Trophoblast cell (in vitro differentiated cells and primary cell): ENCODE data around the gene KCNAB1.
A peak's percentile ranks its signal among the peaks of the same experiment; 100 is the strongest.

Experiments used
- DNase-seq, 2 donors: peaks; one replicate each; pipeline ENCODE4 v3.0.0-alpha.2; 2016
- H2AFZ ChIP-seq: 2 replicates; pipeline ENCODE4 v1.6.1; 2013; ENCODE audit warnings: low read length, moderate library complexity, mild to moderate bottlenecking; ENCODE audit not compliant: insufficient read depth, poor library complexity
- H2AK5ac ChIP-seq: 2 replicates; pipeline ENCODE4 v1.6.1; 2013; ENCODE audit warnings: mild to moderate bottlenecking, low read length
- H2BK120ac ChIP-seq: 2 replicates; pipeline ENCODE4 v1.6.1; 2013; ENCODE audit warnings: low read length, mild to moderate bottlenecking, moderate library complexity; ENCODE audit not compliant: insufficient read depth, poor library complexity
- H2BK12ac ChIP-seq: 2 replicates; pipeline ENCODE4 v1.6.1; 2013; ENCODE audit warnings: mild to moderate bottlenecking, low read length, moderate library complexity
- H2BK5ac ChIP-seq: 2 replicates; pipeline ENCODE4 v1.6.1; 2013; ENCODE audit warnings: low read length, low read depth, moderate library complexity, mild to moderate bottlenecking; ENCODE audit not compliant: poor library complexity
- H3K14ac ChIP-seq: 2 replicates; pipeline ENCODE4 v1.6.1; 2013; ENCODE audit warnings: mild to moderate bottlenecking, low read length
- H3K18ac ChIP-seq: 2 replicates; pipeline ENCODE4 v1.6.1; 2013; ENCODE audit warnings: mild to moderate bottlenecking, low read length
- H3K23ac ChIP-seq: 2 replicates; pipeline ENCODE4 v1.6.1; 2013; ENCODE audit warnings: low read length
- H3K27ac ChIP-seq: 2 replicates; pipeline ENCODE4 v1.5.1; 2013; ENCODE audit warnings: low read depth, mild to moderate bottlenecking, inconsistent platforms, low read length, moderate library complexity
- H3K27me3 ChIP-seq: 2 replicates; pipeline ENCODE4 v1.6.1; 2013; ENCODE audit warnings: inconsistent platforms, mild to moderate bottlenecking, low read length, moderate library complexity; ENCODE audit not compliant: insufficient read depth
- H3K36me3 ChIP-seq, 2 experiments: 1 replicate in 1 of 2; 2 replicates in 1 of 2; pipeline ENCODE4 v1.6.1; 2013; ENCODE audit warnings: low read length in 2 of 2, mild to moderate bottlenecking in 2 of 2, moderate library complexity in 1 of 2; ENCODE audit not compliant: insufficient read depth in 2 of 2, control insufficient read depth in 1 of 2
- H3K4ac ChIP-seq: 2 replicates; pipeline ENCODE4 v1.6.1; 2013; ENCODE audit warnings: low read depth, mild to moderate bottlenecking, low read length, moderate library complexity
- H3K4me1 ChIP-seq, 2 experiments: 1 replicate in 1 of 2; 2 replicates in 1 of 2; pipeline ENCODE4 v1.6.1; 2013; ENCODE audit warnings: low read length in 2 of 2, mild to moderate bottlenecking in 2 of 2, moderate library complexity in 1 of 2; ENCODE audit not compliant: insufficient read depth in 2 of 2, control insufficient read depth in 1 of 2
- H3K4me2 ChIP-seq: 2 replicates; pipeline ENCODE4 v1.6.1; 2013; ENCODE audit warnings: inconsistent platforms, mild to moderate bottlenecking, low read length, moderate library complexity
- H3K4me3 ChIP-seq: 2 replicates; pipeline ENCODE4 v1.5.1; 2013; ENCODE audit warnings: mild to moderate bottlenecking, low read depth, low read length, inconsistent platforms
- H3K79me1 ChIP-seq: one replicate; pipeline ENCODE4 v1.6.1; 2013; ENCODE audit warnings: low read length
- H3K79me2 ChIP-seq: 2 replicates; pipeline ENCODE4 v1.6.1; 2013; ENCODE audit warnings: low read length, mild to moderate bottlenecking; ENCODE audit not compliant: control insufficient read depth, insufficient read depth, poor library complexity
- H3K9ac ChIP-seq: 2 replicates; pipeline ENCODE4 v1.6.1; 2013; ENCODE audit warnings: mild to moderate bottlenecking, low read length
- H3K9me3 ChIP-seq: 2 replicates; pipeline ENCODE4 v1.6.1; 2013; ENCODE audit warnings: low read depth, mild to moderate bottlenecking, control low read depth, inconsistent platforms, low read length; ENCODE audit not compliant: insufficient read depth
- H4K12ac ChIP-seq: 2 replicates; pipeline ENCODE4 v1.6.1; 2013; ENCODE audit warnings: low read depth, mild to moderate bottlenecking, low read length, moderate library complexity
- H4K8ac ChIP-seq: 2 replicates; pipeline ENCODE4 v1.6.1; 2013; ENCODE audit warnings: low read depth, mild to moderate bottlenecking, low read length, moderate library complexity
- H4K91ac ChIP-seq: one replicate; pipeline ENCODE4 v1.6.1; 2013; ENCODE audit warnings: low read depth, mild to moderate bottlenecking, low read length, moderate library complexity
- WGBS: extraction: QIAGEN DNeasy Blood & Tissue Kit; methylation state at CpG from one replicate; pipeline ENCODE4 v1.1.7; 2013; ENCODE audit warnings: missing lambda C conversion rate; ENCODE audit not compliant: insufficient read length, insufficient coverage; ENCODE audit errors: extremely low coverage; 5-methylcytosine and 5-hydroxymethylcytosine counted together

KCNAB1 gene

GRCh38 chr3:156311930-156312329 is 191.6 kb downstream of the KCNAB1 start:
- Histone ChIP-seq H3K23ac (no peak overlapping the region), H4K8ac (no peak overlapping the region), H3K4ac (no peak overlapping the region), H2BK5ac (no peak overlapping the region), H3K4me3 (no peak overlapping the region), H3K27me3 (no peaks in the 10 kb centered on the region), H3K9ac (no peak overlapping the region), H3K18ac (no peak overlapping the region), H3K27ac (no peak overlapping the region), H4K91ac (no peak overlapping the region), H3K79me2 (no peaks in the 10 kb centered on the region), H3K9me3 (no peaks in the 10 kb centered on the region), H2AFZ (no peak overlapping the region), H3K36me3 (no peaks in the 10 kb centered on the region), H3K4me2 (no peak overlapping the region), H3K4me1 (no peaks in the 10 kb centered on the region), H2BK12ac (no peak overlapping the region), H2BK120ac (no peak overlapping the region), H3K14ac (no peak overlapping the region), H4K12ac (no peak overlapping the region), H3K79me1 (no peaks in the 10 kb centered on the region), H2AK5ac (no peak overlapping the region)
- no peak for DNase-seq
- no CpG with 5 or more reads among the region's 5 CpGs for WGBS

- Histone ChIP-seq H3K4me2 (no peak overlapping the region), H3K4ac (no peak overlapping the region), H3K9me3 (no peaks in the 10 kb centered on the region), H3K36me3 (no peaks in the 10 kb centered on the region), H3K27ac (no peak overlapping the region), H3K4me1 (no peaks in the 10 kb centered on the region), H3K14ac (no peak overlapping the region), H4K8ac (no peak overlapping the region), H2AFZ (no peak overlapping the region), H4K91ac (no peak overlapping the region), H2BK12ac (no peak overlapping the region), H3K9ac (no peak overlapping the region), H2AK5ac (no peak overlapping the region), H2BK5ac (no peak overlapping the region), H3K79me1 (no peaks in the 10 kb centered on the region), H2BK120ac (no peak overlapping the region), H3K23ac (no peak overlapping the region), H4K12ac (no peak overlapping the region), H3K79me2 (no peaks in the 10 kb centered on the region), H3K18ac (no peak overlapping the region), H3K4me3 (no peak overlapping the region), H3K27me3 (no peaks in the 10 kb centered on the region)
- no peak for DNase-seq
- WGBS, result no CpG with 5 or more reads among the region's 1 CpG
Measured at GRCh38 chr3:156316076-156316475, 195.7 kb downstream of the KCNAB1 start.

DNA sequence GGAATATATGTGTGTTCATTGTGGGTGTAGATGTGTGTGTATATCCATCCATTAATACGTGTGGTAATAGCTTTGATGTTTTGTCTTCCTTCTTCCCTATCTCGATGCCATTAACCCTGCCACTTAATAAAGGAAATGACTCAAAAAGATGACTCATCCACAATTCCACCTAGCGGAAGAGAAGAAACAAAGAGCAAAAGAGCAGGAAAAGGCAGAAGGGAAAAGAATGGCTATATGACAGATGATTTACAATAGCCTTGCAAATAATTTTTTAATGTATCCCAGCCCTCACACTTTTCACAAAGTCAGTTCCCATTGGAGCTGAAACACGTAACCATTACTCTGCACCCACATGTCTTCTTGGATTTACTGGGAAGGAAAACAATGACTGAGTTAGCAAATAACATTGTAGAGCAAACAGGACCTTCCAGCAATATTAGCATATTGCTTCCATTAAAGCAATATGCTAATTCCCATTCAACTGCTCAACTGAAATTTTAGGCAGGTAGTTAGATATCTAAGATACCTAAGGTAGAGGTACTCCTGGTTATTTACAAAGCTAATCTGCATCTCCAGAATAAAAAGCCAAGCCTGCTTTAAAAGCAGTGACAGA is 197.2 kb downstream of the KCNAB1 start:
- Histone ChIP-seq H3K36me3 (no peaks in the 10 kb centered on the region), H3K9ac (no peak overlapping the region), H3K9me3 (no peaks in the 10 kb centered on the region), H3K14ac (no peak overlapping the region), H4K12ac (no peak overlapping the region), H2BK12ac (no peak overlapping the region), H3K79me1 (no peaks in the 10 kb centered on the region), H4K91ac (no peak overlapping the region), H3K4me3 (no peak overlapping the region), H2AK5ac (no peak overlapping the region), H2BK120ac (no peak overlapping the region), H2BK5ac (no peak overlapping the region), H3K4me1 (no peaks in the 10 kb centered on the region), H3K27me3 (no peaks in the 10 kb centered on the region), H3K18ac (no peak overlapping the region), H2AFZ (no peak overlapping the region), H4K8ac (no peak overlapping the region), H3K23ac (no peak overlapping the region), H3K4me2 (no peak overlapping the region), H3K4ac (no peak overlapping the region), H3K79me2 (no peaks in the 10 kb centered on the region), H3K27ac (no peak overlapping the region)
- DNase-seq, result peak in 1 of 2 donors; percentile 22
- no CpG with 5 or more reads among the region's 4 CpGs for WGBS

GRCh38 chr3:156321945-156322344 is 201.6 kb downstream of the KCNAB1 start:
- Histone ChIP-seq H3K36me3 (no peaks in the 10 kb centered on the region), H3K18ac (no peak overlapping the region), H4K12ac (no peak overlapping the region), H3K4ac (no peak overlapping the region), H3K14ac (no peak overlapping the region), H2AFZ (no peak overlapping the region), H2BK120ac (no peak overlapping the region), H3K9me3 (no peaks in the 10 kb centered on the region), H2AK5ac (no peak overlapping the region), H3K4me2 (no peak overlapping the region), H3K79me2 (no peaks in the 10 kb centered on the region), H3K27ac (no peak overlapping the region), H3K79me1 (no peaks in the 10 kb centered on the region), H3K27me3 (no peaks in the 10 kb centered on the region), H4K91ac (no peak overlapping the region), H2BK12ac (no peak overlapping the region), H2BK5ac (no peak overlapping the region), H3K9ac (no peak overlapping the region), H3K23ac (no peak overlapping the region), H4K8ac (no peak overlapping the region), H3K4me1 (no peaks in the 10 kb centered on the region), H3K4me3 (no peak overlapping the region)
- no peak for DNase-seq
- WGBS, result no CpG with 5 or more reads among the region's 4 CpGs
